ENCODE data around the gene ADORA3.

The ADORA3 gene

GRCh38 chr1:111513410-111514020, 10.1 kb upstream of the ADORA3 start:
- DNase-seq = no peak

GRCh38 chr1:111512931-111513330, 9.5 kb upstream of the ADORA3 start:
- Histone ChIP-seq H3K4me1 (ENCODE audit: low read length) (peaks cover 11% of the 10 kb centered on the region), H3F3A (ENCODE audit: insufficient read depth, low read length) (peaks cover 1% of the 10 kb centered on the region; the same call in 1 of the 2 replicates), H2AFZ (ENCODE audit: low read length) (no peak overlapping the region), H3K9me3 (replicated peaks; ENCODE audit: insufficient read depth, low read length) (no peaks in the 10 kb centered on the region), H3K27me3 (replicated peaks; ENCODE audit: insufficient read depth, low read length) (no peaks in the 10 kb centered on the region), H3K9ac (ENCODE audit: low read length) (no peak overlapping the region), H3K4me2 (ENCODE audit: low read depth, low read length) (no peak overlapping the region), H3K27ac (ENCODE audit: low read length) (no peak overlapping the region), H3K79me2 (ENCODE audit: low read length) (no peaks in the 10 kb centered on the region), H3K4me3 (ENCODE audit: low read length) (no peak overlapping the region), H3K9me2 (replicated peaks; ENCODE audit: insufficient read depth, low read length) (no peaks in the 10 kb centered on the region), H4K20me1 (ENCODE audit: insufficient read depth, low read length) (no peaks in the 10 kb centered on the region), H3K36me3 (replicated peaks; ENCODE audit: insufficient read depth, low read length) (no peaks in the 10 kb centered on the region)
- TF ChIP-seq CTCF (IDR thresholded peaks at IDR 0.05; ENCODE audit: low read length) = no peak
- TF ChIP-seq EZH2phosphoT487 (IDR thresholded peaks at IDR 0.05; ENCODE audit: low read length) = no peak
- DNase-seq = no peak

More at GRCh38 chr1:111513410-111514020, 10.1 kb upstream of the ADORA3 start:
- no peaks in the 10 kb centered on the region for H3K36me3 ChIP-seq (replicated peaks; ENCODE audit: insufficient read depth, low read length)
- no peak overlapping the region for H3K4me2 ChIP-seq (ENCODE audit: low read depth, low read length)
- H3K9me2 ChIP-seq (replicated peaks; ENCODE audit: insufficient read depth, low read length) = no peaks in the 10 kb centered on the region
- H3K4me3 ChIP-seq (ENCODE audit: low read length) = no peak overlapping the region
- H3K79me2 ChIP-seq (ENCODE audit: low read length) = no peaks in the 10 kb centered on the region
- no peak overlapping the region for H3K27ac ChIP-seq (ENCODE audit: low read length)
- no peak overlapping the region for H3K9ac ChIP-seq (ENCODE audit: low read length)
- H3K9me3 ChIP-seq (replicated peaks; ENCODE audit: insufficient read depth, low read length) = no peaks in the 10 kb centered on the region
- H3K27me3 ChIP-seq (replicated peaks; ENCODE audit: insufficient read depth, low read length) = no peaks in the 10 kb centered on the region
- no peaks in the 10 kb centered on the region for H3F3A ChIP-seq (ENCODE audit: insufficient read depth, low read length)
- no peak for TF ChIP-seq EZH2phosphoT487 (IDR thresholded peaks at IDR 0.05; ENCODE audit: low read length)
- TF ChIP-seq EZH2 (optimal IDR thresholded peaks at IDR 0.05; ENCODE audit: low read depth, low read length) = no peak
- TF ChIP-seq CTCF (IDR thresholded peaks at IDR 0.05; ENCODE audit: low read length) = no peak
- H2AFZ ChIP-seq (ENCODE audit: low read length) = no peak overlapping the region
- peaks cover 14% of the 10 kb centered on the region for H3K4me1 ChIP-seq (ENCODE audit: low read length)
- no peaks in the 10 kb centered on the region for H4K20me1 ChIP-seq (ENCODE audit: insufficient read depth, low read length)

- H3K4me2 ChIP-seq (ENCODE audit: low read depth, low read length) = no peak overlapping the region
- H3K36me3 ChIP-seq (replicated peaks; ENCODE audit: insufficient read depth, low read length) = no peaks in the 10 kb centered on the region
- H3K79me2 ChIP-seq (ENCODE audit: low read length) = no peaks in the 10 kb centered on the region
- H3K4me1 ChIP-seq (ENCODE audit: low read length) = peaks cover 12% of the 10 kb centered on the region
- H3K4me3 ChIP-seq (ENCODE audit: low read length) = no peak overlapping the region
- H3K9me3 ChIP-seq (replicated peaks; ENCODE audit: insufficient read depth, low read length) = no peaks in the 10 kb centered on the region
- H3F3A ChIP-seq (ENCODE audit: insufficient read depth, low read length) = peaks cover 7% of the 10 kb centered on the region
- H3K27me3 ChIP-seq (replicated peaks; ENCODE audit: insufficient read depth, low read length) = no peaks in the 10 kb centered on the region
- no peak overlapping the region for H3K9ac ChIP-seq (ENCODE audit: low read length)
- TF ChIP-seq EZH2 (optimal IDR thresholded peaks at IDR 0.05; ENCODE audit: low read depth, low read length) (no peak), EZH2phosphoT487 (IDR thresholded peaks at IDR 0.05; ENCODE audit: low read length) (no peak), CTCF (IDR thresholded peaks at IDR 0.05; ENCODE audit: low read length) (no peak)
- no peaks in the 10 kb centered on the region for H4K20me1 ChIP-seq (ENCODE audit: insufficient read depth, low read length)
- H3K9me2 ChIP-seq (replicated peaks; ENCODE audit: insufficient read depth, low read length) = no peaks in the 10 kb centered on the region
- no peak for DNase-seq
- H3K27ac ChIP-seq (ENCODE audit: low read length) = no peak overlapping the region
- H2AFZ ChIP-seq (ENCODE audit: low read length) = no peak overlapping the region
Observed at GRCh38 chr1:111512132-111512889, 8.9 kb upstream of the ADORA3 start.
